CD1c-positive myeloid dendritic cell (primary cell): ENCODE data around the gene CCDC7.
"Not testable (repeated sequence)": the region's sequence is repeated elsewhere in the genome, so short reads cannot be mapped to it uniquely, and the experiment has no call there.

ENCODE experiments used
- DNase-seq: peaks from one replicate; pipeline ENCODE4 v3.0.0-alpha.2; 2016; ENCODE audit errors: extremely low spot score

CCDC7 gene

DNA sequence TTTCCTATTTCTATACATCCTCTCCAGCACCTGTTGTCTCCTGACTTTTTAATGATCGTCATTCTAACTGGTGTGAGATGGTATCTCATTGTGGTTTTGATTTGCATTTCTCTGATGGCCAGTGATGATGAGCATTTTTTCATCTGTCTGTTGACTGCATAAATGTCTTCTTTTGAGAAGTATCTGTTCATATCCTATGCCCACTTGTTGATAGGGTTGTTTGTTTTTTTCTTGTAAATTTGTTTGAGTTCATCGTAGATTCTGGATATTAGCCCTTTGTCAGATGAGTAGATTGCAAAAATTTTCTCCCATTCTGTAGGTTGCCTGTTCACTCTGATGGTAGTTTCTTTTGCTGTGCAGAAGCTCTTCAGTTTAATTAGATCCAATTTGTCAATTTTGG, 253.7 kb downstream of the CCDC7 start:
- not testable (repeated sequence) for DNase-seq

DNA sequence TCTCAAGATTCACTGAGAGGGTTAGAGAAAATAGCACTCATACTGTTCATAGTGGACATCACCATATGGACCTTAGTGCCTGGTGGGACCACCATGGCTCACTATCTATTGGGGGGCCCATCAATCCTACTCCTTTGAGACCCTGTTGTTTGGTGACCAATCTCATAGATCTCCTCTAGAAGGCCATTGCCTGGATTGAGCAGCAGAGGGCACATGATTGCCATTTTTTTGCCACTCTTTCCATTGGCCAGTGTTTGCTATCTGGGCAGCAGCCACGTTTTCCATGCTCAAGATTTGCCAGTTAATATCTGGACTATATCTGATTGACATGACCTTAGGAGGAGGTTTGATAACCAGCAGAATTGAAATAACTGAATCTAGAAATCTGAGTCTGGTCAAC, 267.6 kb downstream of the CCDC7 start:
- no peak for DNase-seq

DNA sequence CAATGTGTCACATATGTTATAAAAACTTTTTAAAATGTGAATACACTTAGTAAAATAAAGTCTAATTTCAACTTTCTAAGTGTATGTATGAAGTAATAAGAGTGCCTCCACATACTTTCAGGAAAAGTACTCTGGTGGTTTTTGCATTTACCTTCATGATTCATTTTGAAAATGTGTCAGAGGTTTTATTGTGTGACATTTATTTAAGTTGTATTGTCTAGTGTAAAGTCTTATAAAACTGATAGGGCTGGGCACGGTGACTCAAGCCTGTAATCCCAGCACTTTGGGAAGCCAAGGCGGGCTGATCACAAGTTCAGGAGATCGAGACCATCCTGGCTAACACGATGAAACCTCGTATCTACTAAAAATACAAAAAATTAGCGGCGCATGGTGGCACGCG, 285.6 kb downstream of the CCDC7 start:
- no peak for DNase-seq

DNA sequence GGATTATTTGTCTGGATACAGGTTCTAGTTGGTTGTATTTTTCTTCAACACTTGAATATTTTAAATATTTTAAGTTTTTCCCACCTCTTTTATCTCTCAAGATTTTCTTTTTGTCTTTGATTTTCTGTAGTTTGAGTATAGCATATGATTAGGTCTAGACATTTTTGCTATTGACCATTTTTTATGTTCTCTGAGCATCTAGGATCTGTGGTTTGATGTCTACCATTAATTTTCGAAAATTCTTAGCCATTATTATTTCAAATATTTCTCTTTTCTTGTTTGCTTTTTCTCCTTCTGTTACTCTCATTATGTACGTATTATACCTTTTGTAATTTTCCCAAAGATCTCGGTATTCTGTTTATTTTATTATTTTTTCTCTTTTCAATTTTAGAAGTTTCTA, 293.0 kb downstream of the CCDC7 start:
- no peak for DNase-seq

DNA sequence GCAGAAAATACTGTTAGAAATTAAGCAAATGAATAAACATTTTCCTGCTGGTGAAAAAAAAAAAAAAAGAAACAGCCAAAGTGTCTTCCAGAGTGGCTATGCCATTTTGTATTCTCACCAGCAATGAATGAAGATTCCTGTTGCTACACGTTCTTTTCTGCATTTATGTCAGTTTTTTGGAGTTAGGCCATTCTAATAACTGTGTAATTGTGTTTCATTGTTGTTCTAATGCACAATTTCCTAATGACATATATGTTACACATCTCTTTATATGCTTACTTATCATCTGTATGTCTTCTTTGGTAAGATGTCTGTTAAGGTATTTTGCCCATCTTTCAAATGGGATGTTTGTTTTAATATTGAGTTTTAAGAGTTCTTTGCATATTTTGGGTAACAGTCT, 298.4 kb downstream of the CCDC7 start:
- DNase-seq = no peak

DNA sequence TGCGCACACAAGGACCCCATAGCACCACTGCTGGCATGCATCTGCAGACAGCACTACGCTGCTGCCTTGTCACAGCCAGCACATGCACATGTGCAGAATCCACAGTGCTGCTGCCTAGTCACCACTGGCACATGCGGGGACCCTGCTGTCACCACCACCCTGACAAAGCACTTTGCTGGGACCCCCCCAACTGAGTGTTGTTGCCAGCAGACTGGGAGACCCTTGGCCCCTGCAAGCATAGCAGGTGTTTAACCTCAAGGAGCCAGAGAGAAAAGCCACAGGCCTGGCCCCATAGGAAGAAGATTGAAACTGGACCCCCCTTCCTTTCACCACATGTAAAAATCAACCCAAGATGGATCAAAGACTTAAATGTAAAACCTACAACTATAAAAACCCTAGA, 300.9 kb downstream of the CCDC7 start:
- no peak for DNase-seq

DNA sequence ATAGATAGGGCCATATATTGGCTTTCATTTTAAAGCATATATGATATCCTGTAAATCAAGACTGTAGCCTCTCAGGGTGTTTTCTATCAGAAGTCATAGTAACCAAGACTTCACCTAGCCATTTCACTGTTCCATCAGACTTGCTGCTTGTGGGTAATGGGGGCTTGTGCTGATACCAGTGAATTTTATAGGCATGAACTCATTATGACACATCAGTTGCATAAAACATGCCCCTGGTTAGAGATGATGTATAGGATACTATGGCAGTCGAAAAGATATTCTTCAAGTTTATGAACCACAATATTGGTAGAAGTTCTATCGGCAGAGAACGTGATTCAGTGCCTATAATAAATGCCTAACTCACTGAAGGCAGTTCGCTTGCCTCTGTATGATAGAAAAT, 305.6 kb downstream of the CCDC7 start:
- no peak for DNase-seq

DNA sequence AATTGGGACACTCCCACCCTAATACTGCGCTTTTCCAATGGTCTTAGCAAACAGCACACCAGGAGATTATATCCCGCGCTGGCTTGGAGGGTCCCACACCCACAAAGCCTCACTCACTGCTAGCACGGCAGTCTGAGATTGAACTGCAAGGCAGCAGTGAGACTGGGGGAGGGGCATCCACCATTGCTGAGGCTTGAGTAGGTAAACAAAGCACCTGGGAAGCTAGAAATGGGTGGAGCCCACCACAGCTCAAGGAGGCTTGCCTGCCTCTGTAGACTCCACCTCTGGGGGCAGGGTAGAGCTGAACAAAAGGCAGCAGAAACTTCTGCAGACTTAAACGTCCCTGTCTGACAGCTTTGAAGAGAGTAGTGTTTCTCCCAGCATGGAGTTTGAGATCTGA, 309.0 kb downstream of the CCDC7 start:
- not testable (repeated sequence) for DNase-seq

DNA sequence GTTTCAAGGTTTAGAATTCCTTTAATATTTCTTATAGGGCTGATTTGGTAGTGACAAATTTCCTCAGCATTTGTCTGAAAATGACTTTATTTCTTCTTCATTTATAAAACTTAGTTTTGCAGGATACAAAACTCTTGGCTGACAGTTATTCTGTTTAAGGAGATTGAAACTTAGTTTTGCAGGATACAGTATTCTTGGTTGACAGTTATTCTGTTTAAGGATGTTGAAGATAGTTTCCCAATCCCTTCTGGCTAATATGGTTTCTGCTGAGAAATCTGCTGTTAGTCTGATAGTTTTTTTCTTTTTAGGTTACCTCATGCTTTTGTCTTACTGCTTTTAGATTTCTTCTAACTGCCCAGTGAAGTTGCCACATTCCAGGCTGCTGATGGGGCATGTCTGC, 325.3 kb downstream of the CCDC7 start:
- no peak for DNase-seq

DNA sequence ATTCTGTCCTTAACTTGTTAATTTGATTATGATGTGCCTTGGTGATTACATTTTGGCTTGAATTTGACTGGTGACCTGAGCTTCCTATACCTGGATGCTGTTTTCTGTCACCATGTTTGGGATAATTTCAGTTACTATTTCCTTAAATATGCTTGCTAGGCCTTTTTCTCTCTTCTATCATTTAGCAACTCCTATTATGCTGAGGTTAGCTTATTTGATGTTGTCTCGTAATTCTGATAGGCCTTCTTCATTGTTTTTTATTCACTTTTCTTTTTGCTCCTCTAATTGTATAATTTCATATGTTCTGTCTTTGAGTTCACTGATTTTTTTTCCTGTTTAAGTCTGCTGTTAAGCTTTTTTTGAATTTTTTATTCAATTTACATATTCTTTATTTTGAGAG, 327.2 kb downstream of the CCDC7 start:
- no peak for DNase-seq

DNA sequence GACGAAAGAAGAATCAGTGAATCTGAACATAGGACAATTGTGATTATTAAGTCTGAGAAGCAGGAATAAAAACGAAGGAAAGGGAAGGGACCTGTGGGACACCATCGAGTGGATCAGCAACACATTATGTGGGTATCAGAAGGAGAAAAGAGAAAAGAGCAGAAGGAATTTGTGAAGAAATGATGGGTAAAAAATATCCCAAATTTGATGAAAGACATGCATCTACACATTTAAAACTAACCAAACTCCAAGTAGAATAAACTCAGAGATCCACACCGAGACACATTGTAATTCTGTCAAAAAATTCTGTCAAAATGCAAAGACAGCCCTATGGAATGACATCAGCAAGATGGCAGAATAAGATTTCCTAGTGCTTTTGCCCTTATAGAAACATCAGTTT, 341.0 kb downstream of the CCDC7 start:
- DNase-seq = no peak

DNA sequence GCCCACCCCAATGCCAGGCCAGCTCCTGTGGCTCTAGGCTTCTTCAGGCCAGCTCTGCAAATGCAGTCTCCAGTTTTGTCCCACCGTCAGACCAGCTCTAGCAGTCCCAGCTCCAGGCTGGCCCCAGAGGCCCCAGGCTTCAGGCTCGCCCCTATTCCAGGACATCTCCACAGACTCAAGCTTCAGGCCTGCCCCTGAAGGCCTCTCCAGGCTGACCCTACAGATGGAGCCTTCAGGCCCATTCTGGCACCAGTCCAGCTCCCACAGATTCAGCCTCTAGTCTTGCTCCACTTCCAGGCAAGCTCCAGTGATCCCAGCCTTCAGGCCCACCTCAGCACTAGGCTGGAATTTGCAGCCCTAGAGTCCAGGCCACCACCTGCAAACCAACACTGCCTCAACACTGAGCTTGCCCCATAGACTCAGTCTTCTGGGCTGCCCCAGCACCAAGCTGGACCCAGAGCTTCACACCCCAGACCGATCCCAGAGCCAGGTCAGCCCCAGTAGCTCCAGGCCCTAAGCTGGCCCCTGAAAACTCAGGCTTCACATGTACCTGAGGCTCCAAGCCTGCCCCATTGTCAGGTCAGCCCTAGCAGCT, 341.8 kb downstream of the CCDC7 start:
- no peak for DNase-seq

DNA sequence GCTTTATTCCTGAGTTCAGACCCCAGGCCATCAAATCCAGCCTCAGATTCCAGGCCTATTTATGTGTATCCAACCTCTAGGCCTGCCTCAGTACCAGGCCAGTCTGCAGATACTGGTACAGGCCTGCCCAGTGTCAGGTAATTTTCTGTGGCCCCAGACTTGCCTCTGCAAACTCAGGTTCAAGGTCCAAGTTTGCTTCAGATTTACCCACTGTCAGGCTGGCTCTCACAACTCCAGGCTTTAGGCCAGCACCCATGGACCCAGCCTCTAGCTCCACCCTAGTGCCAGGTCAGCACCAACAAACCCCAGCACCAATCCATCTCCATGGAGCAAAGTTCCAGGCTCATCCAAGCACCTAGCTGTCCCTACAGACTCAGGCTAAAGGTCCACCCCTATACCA, 342.4 kb downstream of the CCDC7 start:
- no peak for DNase-seq

DNA sequence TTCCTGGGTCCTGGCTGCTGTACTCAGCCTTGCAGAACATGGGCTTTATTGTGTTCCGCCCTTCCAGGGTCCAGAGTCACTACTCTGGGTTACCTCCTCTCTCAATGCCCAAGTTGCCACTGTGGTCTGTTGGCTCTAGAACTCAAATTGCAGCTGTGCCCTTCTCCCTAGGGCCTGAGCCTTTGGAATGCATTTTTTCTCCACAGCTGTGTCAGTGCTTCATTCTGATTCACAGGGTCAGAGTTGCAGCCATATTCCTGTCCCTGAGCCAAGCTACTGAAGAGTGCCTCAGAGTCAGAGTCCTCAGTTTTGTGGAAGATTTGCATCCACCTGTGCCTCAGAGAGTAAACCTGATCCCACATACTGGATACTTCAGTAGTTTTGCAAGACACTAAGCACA, 344.5 kb downstream of the CCDC7 start:
- DNase-seq = no peak

DNA sequence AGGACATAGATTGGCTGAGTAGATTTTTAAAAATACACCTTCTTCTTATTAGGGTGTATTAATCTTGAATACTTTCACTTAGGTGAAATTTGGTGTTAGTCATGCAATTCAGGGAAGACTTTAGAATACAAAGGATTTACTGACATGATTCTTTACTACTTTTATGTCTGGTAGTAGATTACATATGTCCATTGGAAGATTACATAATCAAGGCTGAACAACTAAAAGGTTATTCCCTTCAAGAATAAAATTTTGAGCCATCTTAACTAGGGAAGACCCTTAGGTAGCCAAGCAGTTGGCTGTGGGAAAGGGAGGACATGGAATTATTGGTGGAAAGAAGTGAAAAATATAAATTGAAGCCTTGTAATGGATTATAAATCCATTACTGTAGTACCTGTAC, 347.1 kb downstream of the CCDC7 start:
- no peak for DNase-seq

DNA sequence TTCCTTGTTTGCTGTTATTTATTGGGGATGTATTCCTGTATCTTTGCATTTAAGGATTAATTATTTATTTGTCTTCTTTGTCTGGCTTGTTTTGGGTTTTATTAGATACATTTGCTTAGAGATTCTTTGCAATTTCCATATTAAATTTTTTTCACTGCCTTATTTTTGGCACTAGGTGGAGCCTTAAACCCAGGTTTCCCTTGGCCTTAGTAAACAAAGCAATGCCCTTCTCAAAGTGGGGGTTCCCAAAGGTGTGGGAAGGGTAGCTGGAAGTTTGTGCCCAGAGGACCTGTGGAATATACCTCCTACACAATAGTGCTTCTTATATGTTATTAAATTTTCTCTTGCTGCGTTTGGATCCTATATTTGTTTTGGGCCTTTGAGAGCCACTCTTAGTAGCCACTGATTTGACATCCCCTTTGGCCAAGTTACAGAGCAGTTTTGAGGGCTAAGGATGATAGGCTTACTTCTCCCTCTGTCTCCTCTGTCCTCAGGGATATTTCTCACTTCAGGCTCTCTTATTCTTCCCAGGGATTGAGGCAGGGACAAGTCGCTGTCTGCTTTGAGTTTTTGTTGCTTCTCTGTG, 349.8 kb downstream of the CCDC7 start:
- peak; percentile 54 for DNase-seq

DNA sequence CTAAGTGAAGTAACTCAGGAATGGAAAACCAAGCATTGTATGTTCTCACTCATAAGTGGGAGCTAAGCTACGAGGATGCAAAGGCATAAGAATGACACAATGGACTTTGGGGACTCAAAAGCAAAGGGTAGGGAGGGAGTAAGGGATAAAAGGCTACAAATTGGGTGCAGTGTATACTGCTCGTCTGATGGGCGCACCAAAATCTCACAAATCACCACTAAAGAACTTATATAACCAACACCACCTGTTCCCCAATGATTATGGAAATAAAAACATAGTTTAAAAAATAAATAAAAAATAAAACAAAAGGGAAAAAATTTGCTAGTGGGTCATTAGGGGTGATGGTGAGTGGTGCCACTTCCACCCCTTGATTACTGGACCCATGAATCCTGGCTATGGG, 351.5 kb downstream of the CCDC7 start:
- DNase-seq = not testable (repeated sequence)

DNA sequence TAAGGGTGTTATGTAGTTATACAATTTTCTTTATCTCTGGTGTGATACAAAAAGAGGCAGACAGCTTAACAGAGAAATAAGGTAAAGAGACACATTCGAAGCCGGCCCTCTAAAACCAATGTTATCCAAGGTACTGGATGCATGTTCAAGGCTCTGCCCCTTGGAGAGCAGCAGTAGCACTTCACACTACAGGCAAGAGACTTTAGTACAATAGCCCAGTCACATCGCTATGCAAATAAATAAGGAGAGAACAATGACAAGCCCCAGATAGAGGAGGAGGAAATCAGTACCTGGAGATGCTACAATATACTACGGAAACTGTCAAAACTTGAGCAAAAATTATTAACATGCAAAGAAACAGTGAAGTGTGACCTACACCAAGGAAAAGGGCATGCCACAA, 401.0 kb downstream of the CCDC7 start:
- no peak for DNase-seq

DNA sequence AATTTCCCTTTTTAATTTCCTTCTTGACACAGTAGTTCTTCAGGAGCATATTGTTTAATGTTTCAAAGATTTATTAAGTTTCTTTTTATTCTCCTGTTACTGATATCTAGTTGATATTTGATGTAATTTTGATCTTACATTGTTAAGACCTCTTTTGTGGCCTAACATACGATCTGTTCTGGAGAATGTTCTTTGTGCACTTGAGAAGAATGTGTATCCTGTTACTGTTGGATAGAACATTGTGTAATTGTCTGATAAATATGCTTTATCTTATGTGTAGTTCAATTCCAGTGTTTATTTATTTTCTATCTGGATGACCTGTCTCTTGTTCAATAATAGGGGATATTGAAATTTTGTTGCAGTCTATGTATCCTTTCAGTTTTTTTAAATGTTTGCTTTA, 405.4 kb downstream of the CCDC7 start:
- DNase-seq = no peak

DNA sequence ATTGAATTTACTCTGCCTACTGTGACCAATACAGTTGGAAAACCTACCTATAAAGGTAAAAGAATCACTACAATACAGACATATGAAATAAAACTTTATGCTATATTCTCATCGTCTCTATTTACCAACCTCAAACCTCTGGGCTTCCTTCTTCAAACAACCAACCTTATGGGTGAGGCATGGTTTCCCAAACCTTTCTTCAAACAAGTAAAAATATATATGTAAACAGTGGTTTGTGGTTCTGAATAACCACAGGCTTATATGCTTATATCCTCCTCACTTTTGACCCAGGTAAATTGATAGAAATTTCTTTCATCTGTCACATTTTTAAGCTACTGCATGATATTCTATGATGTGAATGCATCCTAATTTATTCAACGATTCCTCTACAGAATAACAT, 408.5 kb downstream of the CCDC7 start:
- no peak for DNase-seq

DNA sequence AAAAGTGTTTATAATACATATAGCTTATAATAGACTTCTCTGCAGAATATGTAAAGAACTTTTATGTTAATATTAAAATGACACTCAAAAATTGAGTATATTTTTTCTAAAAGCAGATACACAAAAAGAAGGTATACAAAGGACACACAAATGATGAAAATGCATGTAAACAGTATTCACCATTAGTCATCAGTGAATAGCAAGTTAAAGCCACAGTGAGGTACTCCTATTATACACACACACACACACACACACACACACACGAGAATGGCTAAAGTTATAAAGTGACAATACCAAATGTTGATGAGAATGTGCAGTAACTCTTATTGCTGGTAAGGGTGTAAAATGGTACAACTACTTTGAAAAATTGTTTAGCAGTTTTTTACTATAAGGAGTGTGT, 419.2 kb downstream of the CCDC7 start:
- DNase-seq = no peak

DNA sequence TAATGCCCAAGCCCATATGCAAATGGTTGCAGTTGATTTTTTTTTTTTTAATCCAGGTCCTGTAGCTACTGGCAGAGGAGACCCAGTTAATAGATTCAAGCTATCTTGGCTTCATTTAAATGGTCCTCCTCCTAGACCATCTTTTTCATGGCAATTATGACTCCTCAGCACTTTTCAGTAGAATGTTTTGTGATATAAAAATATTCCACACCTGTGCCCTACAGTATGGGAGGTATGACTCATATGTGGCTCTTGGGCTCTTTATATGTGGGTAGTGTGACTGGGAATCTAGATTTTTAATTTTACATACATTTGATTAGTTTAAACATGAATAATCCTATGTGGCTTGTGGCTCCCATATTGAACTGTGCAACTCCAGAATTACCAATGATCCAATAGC, 432.0 kb downstream of the CCDC7 start:
- no peak for DNase-seq

DNA sequence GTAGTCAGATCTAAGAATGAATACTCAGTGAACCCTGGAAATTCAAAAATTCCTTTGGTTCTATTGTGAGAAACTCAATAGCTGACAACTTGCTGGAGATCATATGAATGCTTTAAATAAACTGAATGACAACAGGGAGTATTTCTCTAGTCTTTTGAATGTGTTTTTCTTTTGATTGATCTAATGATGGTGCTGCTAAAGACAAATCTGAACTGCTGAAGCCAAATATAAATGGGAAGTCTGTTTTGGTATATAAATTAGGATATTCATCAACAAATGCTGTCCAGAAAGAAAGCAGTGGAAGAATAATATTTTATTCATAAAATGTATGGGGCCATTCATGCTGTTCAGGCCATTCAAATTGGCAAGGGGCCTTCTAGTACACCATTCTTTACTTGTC, 432.7 kb downstream of the CCDC7 start:
- DNase-seq = no peak

DNA sequence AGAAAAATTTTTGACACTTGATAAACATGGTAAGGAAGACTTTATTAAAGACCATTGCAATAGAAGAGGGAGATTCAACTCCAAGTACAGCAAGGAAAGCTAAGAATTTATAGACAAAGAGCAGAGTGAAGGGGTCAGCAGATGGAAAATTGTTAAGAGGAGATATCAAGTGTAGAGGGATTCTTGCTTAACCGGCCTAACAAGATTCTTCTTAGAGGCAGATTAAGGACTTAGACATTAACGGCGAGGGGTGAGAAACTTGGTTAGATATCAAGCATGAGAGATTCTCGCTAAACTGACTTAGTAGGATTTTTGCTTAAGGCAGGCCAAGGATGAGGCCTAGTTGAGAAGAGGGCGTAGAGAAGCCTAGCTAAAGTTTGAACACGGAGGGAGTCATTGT, 436.1 kb downstream of the CCDC7 start:
- DNase-seq = no peak
